Mesenchymal stem cell (in vitro differentiated cells and primary cell): ENCODE measurements around the gene GPR62. TPM values are rescaled to one million over a fixed set of nuclear protein-coding genes. Genes with fewer than 3 reads are reported as not detected.

Experiments used
- DNase-seq: peaks from one replicate; pipeline ENCODE4 v3.0.0-alpha.2; 2013
- H2AFZ ChIP-seq: one replicate; pipeline ENCODE4 v1.6.1; 2013; ENCODE audit warnings: low read depth, mild to moderate bottlenecking, control low read depth, inconsistent platforms, low read length, moderate library complexity
- H2AK5ac ChIP-seq: 2 replicates; pipeline ENCODE4 v1.6.1; 2013; ENCODE audit warnings: low read length, moderate library complexity, mild to moderate bottlenecking, inconsistent platforms; ENCODE audit not compliant: severe bottlenecking
- H2BK120ac ChIP-seq: one replicate; pipeline ENCODE4 v1.6.1; 2013; ENCODE audit warnings: low read depth, mild to moderate bottlenecking, inconsistent platforms, low read length, moderate library complexity
- H2BK12ac ChIP-seq, 2 experiments: one replicate each; pipeline ENCODE4 v1.6.1; 2013; ENCODE audit warnings: inconsistent platforms in 2 of 2, low read length in 2 of 2, mild to moderate bottlenecking in 2 of 2, moderate library complexity in 2 of 2, control low read depth in 1 of 2
- H2BK15ac ChIP-seq: one replicate; pipeline ENCODE4 v1.6.1; 2013; ENCODE audit warnings: mild to moderate bottlenecking, low read depth, inconsistent platforms; ENCODE audit not compliant: poor library complexity, severe bottlenecking
- H2BK5ac ChIP-seq: 2 replicates; pipeline ENCODE4 v1.6.1; 2013; ENCODE audit warnings: low read depth, mild to moderate bottlenecking, low read length, control low read depth, inconsistent platforms; ENCODE audit not compliant: poor library complexity, severe bottlenecking
- H3K14ac ChIP-seq, 2 experiments: one replicate each; pipeline ENCODE4 v1.6.1; 2013; ENCODE audit warnings: inconsistent platforms in 2 of 2, low read length in 2 of 2, control low read depth in 1 of 2, mild to moderate bottlenecking in 1 of 2, moderate library complexity in 1 of 2
- H3K18ac ChIP-seq, 2 experiments: one replicate each; pipeline ENCODE4 v1.6.1; 2013; ENCODE audit warnings: inconsistent platforms in 2 of 2, low read length in 2 of 2, control low read depth in 1 of 2, low read depth in 1 of 2, mild to moderate bottlenecking in 1 of 2
- H3K23ac ChIP-seq, 2 experiments: one replicate each; pipeline ENCODE4 v1.6.1; 2013; ENCODE audit warnings: inconsistent platforms in 2 of 2, low read length in 2 of 2, mild to moderate bottlenecking in 2 of 2, moderate library complexity in 2 of 2, control low read depth in 1 of 2
- H3K27ac ChIP-seq: 2 replicates; pipeline ENCODE4 v1.5.1; 2013; ENCODE audit warnings: mild to moderate bottlenecking, moderate library complexity, low read length, control low read depth, inconsistent platforms; ENCODE audit not compliant: poor library complexity, severe bottlenecking
- H3K27me3 ChIP-seq, 2 experiments: 2 replicates each; pipeline versions ENCODE4 v1.6.1 to v1.7.0; 2013; ENCODE audit warnings: low read length in 2 of 2, mild to moderate bottlenecking in 2 of 2, moderate library complexity in 2 of 2, control low read depth in 1 of 2, inconsistent platforms in 1 of 2; ENCODE audit not compliant: control insufficient read depth in 1 of 2, insufficient read depth in 1 of 2
- H3K36me3 ChIP-seq, 2 experiments: 2 replicates each; pipeline versions ENCODE4 v1.6.1 to v1.7.0; 2013; ENCODE audit warnings: low read length in 2 of 2, control low read depth in 1 of 2, inconsistent platforms in 1 of 2, low read depth in 1 of 2, mild to moderate bottlenecking in 1 of 2; ENCODE audit not compliant: insufficient read depth in 2 of 2, control insufficient read depth in 1 of 2
- H3K4ac ChIP-seq, 2 experiments: one replicate each; pipeline ENCODE4 v1.6.1; 2013; ENCODE audit warnings: inconsistent platforms in 2 of 2, low read length in 2 of 2, mild to moderate bottlenecking in 2 of 2, moderate library complexity in 2 of 2, control low read depth in 1 of 2, low read depth in 1 of 2
- H3K4me1 ChIP-seq: 2 replicates; pipeline ENCODE4 v1.6.1; 2013; ENCODE audit warnings: low read depth, low read length, control low read depth; ENCODE audit not compliant: control insufficient read depth, insufficient read depth
- H3K4me2 ChIP-seq: 2 replicates; pipeline ENCODE4 v1.6.1; 2013; ENCODE audit warnings: low read length, mild to moderate bottlenecking, inconsistent platforms; ENCODE audit not compliant: poor library complexity, severe bottlenecking
- H3K4me3 ChIP-seq, 2 experiments: 2 replicates each; pipeline versions ENCODE4 v1.5.1 to v1.7.0; 2013; ENCODE audit warnings: low read length in 2 of 2, mild to moderate bottlenecking in 2 of 2, control low read depth in 1 of 2, low read depth in 1 of 2; ENCODE audit not compliant: insufficient read depth in 1 of 2
- H3K79me1 ChIP-seq: replicated peaks from 2 replicates; pipeline ENCODE4 v1.6.1; 2013; ENCODE audit warnings: mild to moderate bottlenecking, control low read depth, low read length, inconsistent platforms; ENCODE audit not compliant: poor library complexity, severe bottlenecking
- H3K9ac ChIP-seq: 2 replicates; pipeline ENCODE4 v1.7.0; 2013; ENCODE audit warnings: mild to moderate bottlenecking, low read length, moderate library complexity
- H3K9me3 ChIP-seq: 2 replicates; pipeline ENCODE4 v1.7.0; 2013; ENCODE audit warnings: mild to moderate bottlenecking, low read length; ENCODE audit not compliant: control insufficient read depth
- H4K8ac ChIP-seq: one replicate; pipeline ENCODE4 v1.6.1; 2013; ENCODE audit warnings: inconsistent platforms, mild to moderate bottlenecking, low read length, moderate library complexity
- H4K91ac ChIP-seq: one replicate; pipeline ENCODE4 v1.6.1; 2013; ENCODE audit warnings: mild to moderate bottlenecking, low read length, inconsistent platforms
- WGBS: methylation state at CpG from one replicate; pipeline ENCODE4 v1.1.7; 2013; ENCODE audit warnings: mixed read lengths; 5-methylcytosine and 5-hydroxymethylcytosine counted together
- polyA plus RNA-seq, 2 experiments: library from polyadenylated mRNA; stranded (reverse); fragments of 200-250 nt; gene quantifications; one replicate each; pipeline ENCODE4 v1.2.3, GENCODE V29; 2013

Gene GPR62
- polyA plus RNA-seq (2013, experiment 1 of 2) = not detected
- polyA plus RNA-seq (2013, experiment 2 of 2) = 0.03 TPM

- Histone ChIP-seq H3K36me3 (peaks cover 40 to 42% of the 10 kb centered on the region in 2 experiments), H3K9me3 (no peaks in the 10 kb centered on the region), H3K4ac (peak within 1 kb of the TSS in 1 of 2 experiments; percentile 38), H3K9ac (no peak within 1 kb of the TSS), H3K27ac (no peak within 1 kb of the TSS), H4K8ac (peak within 1 kb of the TSS; percentile 85), H3K79me1 (no peaks in the 10 kb centered on the region), H3K4me1 (peaks cover 18% of the 10 kb centered on the region), H3K18ac (peak within 1 kb of the TSS; percentile 59 to 71), H3K4me2 (peak within 1 kb of the TSS; percentile 87), H2BK5ac (no peak within 1 kb of the TSS), H3K14ac (peak within 1 kb of the TSS in 1 of 2 experiments; percentile 46), H2AK5ac (peak within 1 kb of the TSS; percentile 24), H3K23ac (peak within 1 kb of the TSS in 1 of 2 experiments; percentile 87), H2BK15ac (no peak within 1 kb of the TSS), H2BK12ac (peak within 1 kb of the TSS in 1 of 2 experiments; percentile 50), H3K27me3 (peaks cover 4 to 13% of the 10 kb centered on the region in 2 experiments), H4K91ac (no peak within 1 kb of the TSS), H2BK120ac (no peak within 1 kb of the TSS), H3K4me3 (peak within 1 kb of the TSS in 1 of 2 experiments; percentile 44), H2AFZ (peak within 1 kb of the TSS; percentile 6)
- WGBS = 46% methylated on average over 14 of the region's 33 CpGs
- no peak for DNase-seq
These were observed at the start of gene GPR62 for GRCh38 chr3:51955175-51955892. GPR62 (plus strand) TSS chr3:51955381; CDS start chr3:51955653, 272 bp downstream.

DNA sequence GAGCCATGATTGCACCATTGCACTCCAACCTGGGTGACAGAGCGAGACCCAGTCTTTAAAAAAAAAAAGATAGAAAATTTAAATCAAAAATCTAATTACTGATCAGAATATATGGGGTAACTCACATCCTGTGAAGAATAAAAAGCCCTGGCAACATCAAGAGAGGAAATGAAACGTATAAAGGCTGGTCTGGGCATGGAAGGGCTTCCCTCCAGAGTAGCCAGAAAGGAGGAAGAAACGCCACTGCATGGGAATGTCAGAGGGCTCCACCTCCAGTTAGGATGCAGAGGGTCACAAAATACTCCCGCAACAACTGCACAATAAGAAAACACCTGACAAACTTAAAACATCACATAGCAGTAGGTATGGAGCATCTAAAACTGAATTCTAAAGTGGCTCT is 47.2 kb upstream of the GPR62 start:
- 56% methylated on average over 3 of the region's 4 CpGs for WGBS
- no peak overlapping the region for H2AFZ ChIP-seq

GRCh38 chr3:51916418-51916817 is 38.8 kb upstream of the GPR62 start:
- no peak overlapping the region for H3K23ac ChIP-seq
- H3K4me2 ChIP-seq = no peak overlapping the region
- H3K4me3 ChIP-seq = no peak overlapping the region
- H2BK5ac ChIP-seq = no peak overlapping the region
- no peak overlapping the region for H4K91ac ChIP-seq
- H2AK5ac ChIP-seq = no peak overlapping the region
- H3K18ac ChIP-seq = no peak overlapping the region
- H3K27ac ChIP-seq = no peak overlapping the region
- H3K4me1 ChIP-seq = no peaks in the 10 kb centered on the region
- H3K79me1 ChIP-seq = no peaks in the 10 kb centered on the region
- no peak overlapping the region for H3K14ac ChIP-seq
- no peaks in the 10 kb centered on the region for H3K36me3 ChIP-seq
- H2BK120ac ChIP-seq = no peak overlapping the region
- H4K8ac ChIP-seq = no peak overlapping the region
- no peak overlapping the region for H2BK12ac ChIP-seq
- DNase-seq = no peak
- H2AFZ ChIP-seq = no peak overlapping the region
- no peak overlapping the region for H3K4ac ChIP-seq
- 46% methylated on average over 3 of the region's 5 CpGs for WGBS
- H2BK15ac ChIP-seq = no peak overlapping the region
- H3K9me3 ChIP-seq = no peaks in the 10 kb centered on the region
- H3K9ac ChIP-seq = no peak overlapping the region
- H3K27me3 ChIP-seq = no peaks in the 10 kb centered on the region

More for the DNA sequence above, 47.2 kb upstream of the GPR62 start:
- Histone ChIP-seq H2BK5ac (no peak overlapping the region), H3K23ac (no peak overlapping the region), H3K4me2 (no peak overlapping the region), H4K91ac (no peak overlapping the region), H4K8ac (no peak overlapping the region), H3K36me3 (no peaks in the 10 kb centered on the region), H3K9ac (no peak overlapping the region), H3K4me1 (no peaks in the 10 kb centered on the region), H3K14ac (no peak overlapping the region), H2AK5ac (no peak overlapping the region), H3K4ac (no peak overlapping the region), H3K27me3 (no peaks in the 10 kb centered on the region), H2BK15ac (no peak overlapping the region), H2BK120ac (no peak overlapping the region), H3K18ac (no peak overlapping the region), H3K4me3 (no peak overlapping the region), H3K27ac (no peak overlapping the region), H3K9me3 (no peaks in the 10 kb centered on the region), H3K79me1 (no peaks in the 10 kb centered on the region), H2BK12ac (no peak overlapping the region)
- no peak for DNase-seq

DNA sequence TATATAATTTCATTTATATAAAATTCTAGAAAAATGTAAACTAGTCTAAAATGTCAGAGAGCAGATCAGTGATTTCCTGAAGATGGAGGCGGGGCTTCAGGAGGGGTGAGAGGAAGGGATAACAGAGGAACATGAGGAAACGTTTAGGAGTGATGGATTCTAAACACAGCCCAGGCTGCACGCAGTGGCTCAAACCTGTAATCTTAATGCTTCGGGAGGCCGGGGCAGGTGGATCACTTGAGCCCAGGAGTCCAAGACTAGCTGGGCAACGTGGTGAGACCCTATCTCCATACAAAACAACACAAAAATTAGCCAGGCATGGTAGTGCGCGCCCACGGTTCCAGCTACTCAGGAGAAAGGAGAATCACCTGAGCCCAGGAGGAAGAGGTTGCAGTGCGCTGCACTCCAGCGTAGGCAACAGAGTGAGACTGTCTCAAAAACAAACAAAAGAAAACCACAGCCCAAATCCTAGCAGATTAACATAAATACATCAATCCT is 34.1 kb upstream of the GPR62 start:
- 82% methylated on average over 11 of the region's 11 CpGs for WGBS
- no peaks in the 10 kb centered on the region for H3K9me3 ChIP-seq
- no peak for DNase-seq

More for the DNA sequence above, 34.1 kb upstream of the GPR62 start:
- H3K4ac ChIP-seq = no peak overlapping the region
- H3K27me3 ChIP-seq = no peaks in the 10 kb centered on the region
- H3K27ac ChIP-seq = no peak overlapping the region
- no peaks in the 10 kb centered on the region for H3K36me3 ChIP-seq
- no peak overlapping the region for H3K18ac ChIP-seq
- H2AFZ ChIP-seq = no peak overlapping the region
- no peak overlapping the region for H2BK15ac ChIP-seq
- H3K14ac ChIP-seq = no peak overlapping the region
- no peak overlapping the region for H4K91ac ChIP-seq
- H3K79me1 ChIP-seq = no peaks in the 10 kb centered on the region
- H2BK120ac ChIP-seq = no peak overlapping the region
- H4K8ac ChIP-seq = no peak overlapping the region
- no peak overlapping the region for H3K4me3 ChIP-seq
- H3K23ac ChIP-seq = no peak overlapping the region
- H3K4me1 ChIP-seq = no peaks in the 10 kb centered on the region
- no peak overlapping the region for H2BK5ac ChIP-seq
- no peak overlapping the region for H3K9ac ChIP-seq
- H2BK12ac ChIP-seq = no peak overlapping the region
- no peak overlapping the region for H2AK5ac ChIP-seq
- H3K4me2 ChIP-seq = no peak overlapping the region
